ENCODE data around the gene ADCY3. TPM values are rescaled to one million over a fixed set of nuclear protein-coding genes. Genes with fewer than 3 reads are reported as not detected.

The ADCY3 gene
- total RNA-seq, 1 experiment from 2014 or later: 39.5 TPM

- H2BK5ac ChIP-seq (ENCODE audit: insufficient read length, low read length): no peak overlapping the region
- no peak overlapping the region for H3K4ac ChIP-seq (ENCODE audit: low read depth, low read length)
- no peak overlapping the region for H2BK20ac ChIP-seq (ENCODE audit: low read depth, low read length, poor library complexity, severe bottlenecking)
- no peak overlapping the region for H2AFZ ChIP-seq (ENCODE audit: low read length)
- H3K9me3 ChIP-seq (ENCODE audit: control insufficient read depth, low read depth, low read length): no peaks in the 10 kb centered on the region
- H2BK15ac ChIP-seq (ENCODE audit: low read depth, low read length): no peak overlapping the region
- H3K56ac ChIP-seq (ENCODE audit: insufficient read length, low read depth, low read length): no peak overlapping the region
- H3T11ph ChIP-seq (ENCODE audit: low read length): no peak overlapping the region
- no peaks in the 10 kb centered on the region for H3K79me1 ChIP-seq (ENCODE audit: insufficient read depth, low read depth, low read length, poor library complexity, severe bottlenecking)
- H3K4me1 ChIP-seq (ENCODE audit: insufficient read depth, low read length): no peaks in the 10 kb centered on the region
- no peak overlapping the region for H4K5ac ChIP-seq (ENCODE audit: insufficient read length, low read depth, low read length)
- no peaks in the 10 kb centered on the region for H3K27me3 Mint-ChIP-seq (ENCODE audit: low read depth)
- H4K20me1 ChIP-seq (ENCODE audit: control insufficient read depth, insufficient read depth, insufficient read length): no peaks in the 10 kb centered on the region
- no peak overlapping the region for H4K91ac ChIP-seq (ENCODE audit: insufficient read length, low read depth, low read length)
- H4K8ac ChIP-seq (replicated peaks; ENCODE audit: insufficient read length, low read depth, low read length): no peak overlapping the region
- no peaks in the 10 kb centered on the region for H3K79me2 ChIP-seq (ENCODE audit: insufficient read depth, low read length)
- H3K4me1 Mint-ChIP-seq: no peaks in the 10 kb centered on the region
- H3K27ac Mint-ChIP-seq: no peak overlapping the region
- H3K36me3 Mint-ChIP-seq (ENCODE audit: insufficient read depth in 1 of 3, low read depth in 3 of 3): peaks cover 31 to 65% (median 51%) of the 10 kb centered on the region in 3 experiments
- no peak for DNase-seq
- no peak overlapping the region for H3K9ac ChIP-seq (ENCODE audit: extremely low read depth, insufficient read length, low read length)
- no peak overlapping the region for H3K18ac ChIP-seq (ENCODE audit: insufficient read length, low read depth, low read length)
- no peak overlapping the region for H2BK12ac ChIP-seq (ENCODE audit: insufficient read length, low read depth, low read length)
- no peak overlapping the region for H3K23ac ChIP-seq (ENCODE audit: insufficient read length, low read depth, low read length)
- no peak overlapping the region for H3K4me2 ChIP-seq (ENCODE audit: insufficient read depth, insufficient read length, low read length)
- no peak overlapping the region for H3K27ac ChIP-seq (ENCODE audit: insufficient read length, low read depth, low read length)
- H3K14ac ChIP-seq (ENCODE audit: insufficient read depth, low read length): no peak overlapping the region
- TF ChIP-seq CTCF (conservative IDR thresholded peaks at IDR 0.05): no peak
- no peak overlapping the region for H2AK5ac ChIP-seq (ENCODE audit: insufficient read length, low read length)
- H3K27me3 ChIP-seq (ENCODE audit: insufficient read depth, low read length): no peaks in the 10 kb centered on the region
- no peaks in the 10 kb centered on the region for H3K23me2 ChIP-seq (ENCODE audit: insufficient read length, low read depth, low read length, poor library complexity, severe bottlenecking)
- peaks cover 0 to 7% of the 10 kb centered on the region in 2 experiments; a peak in 2 of 5 replicates for H3K9me3 Mint-ChIP-seq
- H3K4me3 Mint-ChIP-seq: no peak overlapping the region
- H2BK120ac ChIP-seq (ENCODE audit: low read depth, low read length, poor library complexity, severe bottlenecking): no peak overlapping the region
Measured at GRCh38 chr2:24955232-24955631, 35.2 kb upstream of the ADCY3 start.

Data from H9 (cell line).